Activated T-cell treated with anti-CD3 and anti-CD28 coated beads for 4 hours (primary cell): ENCODE data around the gene LY86.

Source experiments
- DNase-seq: peaks from one replicate; pipeline ENCODE4 v3.0.0-alpha.2; 2020

The LY86 gene

GRCh38 chr6:6570929-6571671, 17.4 kb upstream of the LY86 start:
- no peak for DNase-seq

GRCh38 chr6:6575143-6575542, 13.4 kb upstream of the LY86 start:
- DNase-seq, result no peak

GRCh38 chr6:6577735-6578134, 10.8 kb upstream of the LY86 start:
- DNase-seq, result no peak

- DNase-seq, result no peak
Observed at GRCh38 chr6:6579281-6579680, 9.2 kb upstream of the LY86 start.

- DNase-seq, result no peak
Observed at GRCh38 chr6:6580225-6580856, 8.2 kb upstream of the LY86 start.

- no peak for DNase-seq
Observed at GRCh38 chr6:6581054-6581453, 7.5 kb upstream of the LY86 start.

- no peak for DNase-seq
Observed at GRCh38 chr6:6582131-6582530, 6.4 kb upstream of the LY86 start.

- no peak for DNase-seq
Observed at GRCh38 chr6:6583836-6584235, 4.7 kb upstream of the LY86 start.

GRCh38 chr6:6584310-6585002, 4.1 kb upstream of the LY86 start:
- no peak for DNase-seq

- no peak for DNase-seq
Observed at GRCh38 chr6:6585003-6585311, 3.6 kb upstream of the LY86 start.

- DNase-seq, result no peak
Observed at GRCh38 chr6:6586167-6586566, 2.4 kb upstream of the LY86 start.

- DNase-seq, result no peak
Observed at GRCh38 chr6:6586671-6587526, 1.6 kb upstream of the LY86 start.

GRCh38 chr6:6587696-6588063, 840 bp upstream of the LY86 start:
- no peak for DNase-seq

GRCh38 chr6:6588924-6589709, 597 bp downstream of the LY86 start:
- no peak for DNase-seq

GRCh38 chr6:6590530-6590929, 2.0 kb downstream of the LY86 start:
- no peak for DNase-seq

GRCh38 chr6:6591778-6592465, 3.4 kb downstream of the LY86 start:
- DNase-seq, result no peak

GRCh38 chr6:6592826-6593475, 4.4 kb downstream of the LY86 start:
- DNase-seq, result no peak

- DNase-seq, result no peak
Observed at GRCh38 chr6:6593867-6594468, 5.4 kb downstream of the LY86 start.

- no peak for DNase-seq
Observed at GRCh38 chr6:6595025-6595424, 6.5 kb downstream of the LY86 start.

- no peak for DNase-seq
Observed at GRCh38 chr6:6595952-6596351, 7.4 kb downstream of the LY86 start.
